ENCODE measurements around the gene SYNE1.
A peak's percentile ranks its signal among the peaks of the same experiment; 100 is the strongest.

The SYNE1 gene

DNA sequence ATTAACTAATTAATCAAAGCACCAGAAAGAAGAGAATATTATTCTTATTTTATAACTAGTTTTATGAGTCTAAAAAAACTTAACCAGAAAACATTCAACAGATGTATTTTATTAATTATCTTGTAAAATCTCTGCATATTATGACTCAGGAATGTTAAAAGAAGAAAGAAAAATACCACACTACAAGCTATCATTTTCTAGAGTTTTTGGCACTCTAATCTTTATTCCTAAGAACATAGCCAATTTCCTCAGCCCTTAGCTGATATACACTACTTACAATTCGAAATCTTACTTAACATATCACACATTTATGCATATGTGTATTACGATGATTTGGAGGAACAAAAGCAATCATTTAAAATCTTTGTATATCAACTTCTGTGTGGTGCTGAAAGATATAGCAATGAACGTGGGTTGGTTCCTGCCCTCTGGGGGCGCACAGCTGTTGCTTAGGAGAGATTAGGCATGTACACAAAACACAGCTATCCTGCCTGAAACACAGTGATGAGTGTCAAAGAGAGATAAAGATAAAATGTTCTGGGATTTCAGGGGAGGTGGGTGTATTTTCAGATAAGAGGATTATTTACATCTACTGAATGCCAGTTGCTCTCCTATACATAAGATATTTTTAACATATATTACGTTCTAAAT is 404.5 kb downstream of the SYNE1 start:
- peak; percentile 27 for DNase-seq (ENCODE audit: low spot score)

DNA sequence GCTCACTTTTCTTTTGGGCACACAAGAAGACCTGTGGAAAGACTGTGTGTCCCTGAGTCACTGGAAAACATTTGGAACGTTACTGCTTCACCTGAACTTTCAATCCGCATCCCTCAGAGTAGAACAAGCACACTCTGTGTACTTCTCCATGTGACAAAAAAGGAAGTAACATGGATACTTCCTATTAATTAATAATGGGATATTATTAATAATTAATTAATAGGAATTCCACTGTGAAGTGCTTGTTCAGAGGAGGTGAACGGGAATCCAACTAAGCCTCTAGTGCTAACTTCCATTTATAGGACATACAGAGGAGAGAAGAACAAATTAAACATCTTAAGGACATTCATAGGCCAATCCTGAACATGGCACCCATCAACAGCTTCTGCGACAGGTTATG is 407.8 kb downstream of the SYNE1 start:
- DNase-seq (ENCODE audit: low spot score) = no peak

DNA sequence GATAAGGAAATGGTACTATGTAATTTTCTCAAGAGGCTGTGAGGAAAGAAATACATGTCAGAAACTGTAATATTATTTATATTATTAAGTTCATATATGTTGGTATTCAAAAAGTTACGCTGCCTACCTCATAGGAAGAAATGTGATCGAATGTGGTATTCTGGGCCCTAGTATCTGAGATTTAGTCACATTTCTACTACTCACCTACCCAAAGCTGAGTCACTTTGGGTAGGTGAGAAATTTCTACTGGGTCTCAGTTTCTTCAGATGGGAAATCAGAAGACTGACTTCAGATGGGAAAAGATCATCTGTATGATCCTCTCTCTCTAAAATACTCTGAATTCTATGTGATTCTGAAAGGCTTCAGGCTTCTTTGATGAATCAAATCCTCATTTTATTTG is 411.0 kb downstream of the SYNE1 start:
- DNase-seq (ENCODE audit: low spot score) = no peak

DNA sequence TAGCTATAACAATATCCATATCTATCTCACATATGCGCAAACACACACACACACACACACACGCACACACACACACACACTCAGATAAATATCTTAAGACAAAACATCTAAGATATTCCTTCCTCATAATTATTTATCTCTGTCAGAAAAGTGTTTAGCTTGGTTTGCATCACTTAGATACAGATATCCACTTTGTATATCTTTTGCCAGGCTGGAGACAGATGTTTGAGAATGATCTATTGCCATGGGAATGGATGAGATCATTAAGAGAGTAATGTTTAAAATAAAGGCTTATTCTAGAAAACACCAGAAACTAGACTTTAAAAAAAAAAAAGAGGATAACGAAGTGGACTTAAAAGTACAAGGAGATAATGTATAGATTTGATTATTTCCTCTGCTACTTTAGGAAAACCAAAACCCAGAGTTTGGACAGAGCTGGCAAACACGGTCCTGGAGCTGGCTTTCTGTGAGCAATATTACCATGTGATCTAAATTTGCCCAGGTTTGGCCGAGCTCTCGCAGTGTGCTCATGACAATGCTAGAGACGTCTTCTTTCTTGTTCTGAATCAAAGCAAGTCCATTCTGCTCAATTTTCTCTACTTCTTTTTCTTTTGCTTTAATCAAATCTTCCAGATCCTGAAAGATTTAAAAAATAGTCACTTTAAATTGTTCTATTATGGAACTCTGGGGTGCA is 411.8 kb downstream of the SYNE1 start:
- DNase-seq (ENCODE audit: low spot score) = no peak

DNA sequence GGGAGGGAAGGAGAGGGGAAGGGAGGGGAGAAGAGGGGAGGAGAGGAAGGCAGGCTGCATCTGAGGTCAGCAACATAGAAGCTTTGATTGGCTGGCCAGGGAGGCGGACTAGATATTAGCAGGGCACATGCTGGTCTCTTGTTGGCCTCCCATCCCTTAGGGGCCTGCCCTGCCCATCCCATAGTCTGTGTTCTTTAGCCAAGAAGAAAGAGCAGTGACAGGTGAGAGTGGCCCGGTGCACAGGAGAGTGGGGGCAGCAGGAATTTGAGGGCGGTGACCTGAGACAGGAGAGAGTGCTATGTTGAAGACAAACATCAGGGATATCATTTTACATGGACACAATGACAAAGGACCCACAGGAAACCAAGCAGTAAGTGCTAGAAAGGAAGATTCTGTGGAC is 413.5 kb downstream of the SYNE1 start:
- DNase-seq (ENCODE audit: low spot score) = no peak

DNA sequence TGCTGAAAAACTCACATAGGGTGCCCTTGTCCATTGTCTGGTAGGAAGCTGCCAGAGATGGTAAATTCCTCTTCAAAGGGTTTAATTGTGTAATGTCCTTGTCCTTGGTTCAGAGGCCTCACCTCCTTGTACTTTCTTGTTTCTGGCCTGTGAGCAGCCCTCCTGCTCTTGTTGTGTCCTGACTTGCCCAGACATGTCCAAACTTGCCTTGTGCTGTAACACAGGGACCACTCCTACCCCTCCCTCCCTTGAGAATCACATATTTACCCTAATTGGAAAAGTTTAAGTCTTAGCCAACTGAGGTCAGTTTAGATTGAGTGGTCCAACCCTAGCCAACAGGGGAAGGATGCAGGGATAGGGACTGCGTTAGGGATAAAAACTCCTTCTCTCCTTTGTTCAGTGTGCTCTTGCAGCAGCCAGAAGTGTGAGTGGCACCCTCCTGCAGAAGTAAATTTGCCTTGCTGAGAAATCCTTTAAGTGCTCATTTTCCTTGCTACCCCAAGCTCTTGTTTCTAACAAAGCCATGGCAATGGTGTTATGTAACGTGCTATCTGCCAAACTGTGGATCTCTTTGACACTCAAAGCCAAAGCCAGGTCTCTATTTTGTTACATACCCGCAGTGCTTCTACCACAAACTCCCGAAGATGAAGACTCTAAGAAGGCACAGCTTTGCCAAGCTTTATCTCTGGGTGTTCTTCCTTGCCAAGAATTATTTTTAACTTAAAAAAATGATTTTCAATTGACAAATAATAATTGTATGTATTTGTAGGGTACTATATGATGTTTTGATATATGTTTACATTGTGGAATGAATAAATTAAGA is 415.1 kb downstream of the SYNE1 start:
- DNase-seq (ENCODE audit: low spot score) = no peak

DNA sequence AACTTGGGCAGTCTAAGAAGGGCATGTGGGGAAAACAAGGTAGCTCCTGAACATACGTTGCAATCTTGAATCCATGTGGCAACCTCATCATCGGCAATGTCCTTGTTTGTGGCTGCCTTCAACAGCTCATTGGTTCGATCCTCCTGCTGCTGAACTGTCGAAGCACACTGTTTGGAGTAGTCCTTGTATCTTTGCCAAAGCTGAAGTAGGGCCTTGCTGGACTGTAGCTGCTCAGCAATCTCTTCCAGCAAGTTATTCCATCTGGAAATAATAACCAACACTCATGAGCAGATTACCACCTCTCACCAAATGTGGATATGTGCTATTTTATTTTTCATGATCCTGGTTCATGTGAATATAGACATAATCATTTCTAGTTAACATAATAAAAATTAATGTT is 416.4 kb downstream of the SYNE1 start:
- DNase-seq (ENCODE audit: low spot score) = no peak

DNA sequence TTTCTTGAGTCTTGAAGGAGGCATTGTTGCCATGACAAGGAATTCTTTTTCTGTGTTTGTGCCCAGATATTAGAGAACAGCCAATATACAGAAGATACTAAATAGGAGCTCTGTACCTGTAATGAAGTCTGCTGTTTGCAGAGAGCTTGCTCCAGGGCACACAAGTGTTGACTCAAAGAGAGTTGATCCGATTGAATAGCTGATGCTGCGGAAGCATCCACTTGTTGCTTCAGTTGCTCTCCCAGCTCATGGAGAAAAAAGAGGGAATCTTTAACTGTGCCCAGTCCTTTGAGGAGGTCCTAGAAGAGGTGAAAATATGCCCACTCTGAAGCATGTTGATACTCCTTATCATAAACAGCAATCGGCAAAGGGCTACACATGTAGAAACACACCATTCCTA is 418.3 kb downstream of the SYNE1 start:
- DNase-seq (ENCODE audit: low spot score) = no peak

DNA sequence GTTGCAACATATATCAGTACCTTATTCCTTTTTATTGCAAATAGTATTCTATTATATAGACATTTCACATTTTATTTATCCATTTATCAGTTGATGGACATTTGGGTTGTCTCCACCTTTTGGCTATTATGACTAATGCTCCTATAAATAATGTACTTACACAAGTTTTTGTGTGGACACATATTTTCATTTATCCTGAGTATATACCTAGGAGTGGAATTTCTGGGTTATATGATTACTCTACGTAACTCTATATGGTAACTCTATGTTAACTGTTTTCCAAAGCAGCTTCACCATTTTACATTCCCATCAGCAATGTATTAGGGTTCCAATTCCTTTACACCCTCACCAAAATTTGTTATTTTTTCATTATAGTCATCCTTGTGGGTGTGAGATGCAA is 424.7 kb downstream of the SYNE1 start:
- DNase-seq (ENCODE audit: low spot score) = no peak

DNA sequence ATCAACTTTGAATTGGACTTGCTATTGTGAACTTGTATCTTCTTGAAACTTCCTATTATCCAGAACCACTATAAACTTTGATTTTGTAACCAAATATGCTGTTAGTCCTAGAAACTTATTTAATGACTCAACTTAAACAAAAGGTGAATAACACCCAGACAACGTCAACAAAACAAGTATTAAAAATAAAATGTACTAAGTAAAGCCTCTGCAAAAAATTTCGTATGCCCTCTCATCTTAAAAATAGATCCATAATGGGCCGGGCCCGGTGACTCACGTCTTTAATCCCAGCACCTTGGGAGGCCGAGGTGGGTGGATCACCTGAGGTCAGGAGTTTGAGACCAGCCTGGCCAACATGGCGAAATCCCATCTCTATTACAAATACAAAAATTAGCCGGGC is 428.0 kb downstream of the SYNE1 start:
- no peak for DNase-seq (ENCODE audit: low spot score)

DNA sequence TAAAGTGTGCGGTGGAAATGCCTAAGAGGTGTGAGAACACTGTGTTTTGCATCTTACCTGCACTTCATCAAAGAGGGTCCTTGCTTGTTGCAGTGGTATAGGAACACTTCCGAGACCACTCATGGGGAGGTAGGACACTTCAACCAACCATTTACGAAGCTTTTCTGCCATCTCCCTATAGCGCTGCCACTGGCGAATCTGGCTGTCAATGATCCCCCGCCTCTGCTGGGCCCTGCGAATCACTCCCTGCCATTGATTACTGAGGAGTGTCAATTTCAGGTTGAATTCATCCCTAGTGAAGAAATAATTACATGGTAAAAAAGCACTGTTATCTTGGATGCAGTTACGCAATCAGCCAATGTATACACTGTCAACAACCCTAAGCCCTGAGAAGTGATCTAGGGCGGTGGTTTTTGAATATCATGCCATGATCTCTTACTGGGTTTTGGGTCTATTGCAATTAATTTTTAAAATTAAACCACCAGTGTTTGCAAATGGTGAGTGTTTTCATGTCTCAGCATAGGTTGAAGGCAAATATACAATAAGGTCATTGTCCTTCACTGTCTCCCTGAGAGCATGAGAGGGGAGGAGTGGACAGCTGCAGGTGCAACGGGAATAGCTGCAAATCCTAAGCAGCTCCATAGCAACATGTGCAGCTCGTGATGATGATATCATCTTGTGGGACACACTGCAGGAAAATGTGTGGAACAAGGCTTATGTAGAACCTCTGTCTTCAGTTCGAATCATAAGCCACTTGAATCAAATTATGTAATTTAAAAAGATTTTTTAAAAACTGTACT is 429.0 kb downstream of the SYNE1 start:
- no peak for DNase-seq (ENCODE audit: low spot score)

DNA sequence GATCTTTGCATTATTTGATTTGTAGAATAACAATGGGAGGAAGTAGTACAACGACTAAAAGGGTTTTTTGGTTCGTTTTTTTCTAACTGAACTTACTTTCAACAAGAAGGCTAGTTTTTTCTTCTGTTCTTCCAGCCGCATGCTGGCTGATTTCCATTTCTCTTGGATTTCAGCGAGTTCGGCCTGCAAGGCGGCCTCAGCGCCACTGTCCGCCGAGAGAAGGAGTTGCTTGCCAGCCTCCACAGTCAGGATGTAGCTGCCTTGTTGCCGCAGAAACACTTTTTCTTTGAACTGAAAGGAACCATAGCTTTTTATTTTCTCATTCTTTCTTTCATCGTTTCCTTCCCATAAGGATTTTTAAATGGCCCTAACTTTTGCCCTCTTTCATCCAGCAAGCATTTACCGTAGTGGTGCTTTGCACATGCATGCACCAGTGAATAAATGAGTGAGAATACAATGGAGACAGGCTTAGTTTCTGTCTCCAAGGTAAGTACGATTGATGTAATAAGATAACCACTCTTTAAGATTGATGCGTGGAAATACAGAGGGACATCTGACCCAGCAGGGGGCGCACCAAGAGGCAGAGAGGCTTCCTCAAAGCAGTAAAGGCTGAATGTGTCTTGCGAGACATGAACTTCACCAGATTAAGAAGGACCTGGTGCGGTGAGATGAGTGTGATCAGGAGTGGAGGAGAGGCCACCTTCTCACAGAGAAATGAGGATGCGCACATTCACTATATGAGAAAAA is 430.9 kb downstream of the SYNE1 start:
- no peak for DNase-seq (ENCODE audit: low spot score)

DNA sequence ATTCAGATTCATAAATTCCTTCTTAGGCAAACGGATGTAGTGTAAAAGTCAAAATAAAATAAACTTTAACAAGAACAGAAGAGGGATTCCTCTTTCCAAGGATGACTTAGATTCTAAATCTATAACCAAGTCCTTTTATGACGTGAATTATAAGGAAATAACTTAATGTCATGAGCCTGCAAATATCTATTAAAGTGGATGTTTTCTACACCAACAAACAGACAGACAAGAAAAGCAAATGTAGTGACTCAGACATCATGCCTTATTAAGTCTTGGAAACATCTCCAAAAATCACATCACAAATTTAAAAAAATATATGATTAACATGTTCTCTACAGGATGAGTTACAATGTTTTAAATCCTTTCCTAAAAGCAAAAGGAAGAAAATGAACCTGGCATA is 432.6 kb downstream of the SYNE1 start:
- DNase-seq (ENCODE audit: low spot score) = peak; percentile 5

DNA sequence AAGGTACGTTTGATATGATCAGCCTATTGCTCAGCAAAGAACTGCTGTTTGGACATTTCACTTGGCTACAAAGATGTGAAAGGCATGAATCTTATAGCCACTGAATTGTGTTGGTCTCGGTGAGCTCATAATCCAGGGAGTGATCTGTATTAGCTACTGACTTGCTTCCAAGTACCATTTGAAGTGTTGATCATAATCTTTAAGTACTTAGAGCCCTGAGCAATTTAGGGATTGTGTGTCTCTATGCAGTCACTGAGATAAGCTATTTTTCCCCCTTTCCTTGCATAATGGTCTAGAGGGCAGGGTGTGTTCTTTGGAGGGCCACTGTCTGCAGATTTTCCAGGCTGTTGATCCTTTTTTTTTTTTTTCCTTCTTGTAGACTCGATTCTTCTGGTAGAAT is 436.0 kb downstream of the SYNE1 start:
- no peak for DNase-seq (ENCODE audit: low spot score)

DNA sequence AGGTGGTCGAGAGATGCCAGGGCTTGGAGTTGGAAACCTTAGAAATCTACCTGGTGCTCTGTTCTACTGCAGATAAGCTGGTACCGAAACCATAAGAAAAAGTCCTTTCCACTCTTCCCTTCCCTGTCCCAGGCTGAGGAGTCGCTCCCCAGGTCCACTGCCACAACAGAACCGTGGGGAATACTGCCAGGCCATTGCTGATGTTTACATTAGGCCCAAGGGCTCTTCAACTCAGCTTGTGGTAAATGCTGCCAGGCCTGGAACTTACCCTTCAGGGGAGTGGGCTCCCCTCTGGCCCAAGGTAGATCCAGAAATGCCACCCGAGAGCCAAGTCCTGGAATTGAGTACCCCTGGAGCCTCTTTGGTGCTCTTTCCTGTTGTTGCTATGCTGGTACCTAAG is 441.3 kb downstream of the SYNE1 start:
- DNase-seq (ENCODE audit: low spot score) = no peak

DNA sequence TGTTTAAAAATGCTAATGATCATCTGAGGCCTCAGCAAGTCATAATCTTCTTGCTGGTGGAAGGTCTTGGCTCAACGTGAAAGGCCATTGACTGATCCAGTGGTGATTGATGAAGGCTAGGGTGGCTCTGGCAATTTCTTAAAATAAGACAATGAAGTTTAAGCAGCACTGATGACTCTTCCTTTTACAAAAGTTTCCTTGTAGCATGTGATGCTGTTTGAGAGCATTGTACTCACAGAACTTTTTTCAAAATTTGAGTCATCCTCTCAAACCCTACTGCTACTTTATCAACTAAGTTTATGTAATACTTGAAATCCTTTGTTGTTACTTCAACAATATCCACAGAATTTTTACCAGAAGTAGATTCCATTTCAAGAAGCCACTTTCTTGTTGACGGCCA is 447.4 kb downstream of the SYNE1 start:
- no peak for DNase-seq (ENCODE audit: low spot score)

DNA sequence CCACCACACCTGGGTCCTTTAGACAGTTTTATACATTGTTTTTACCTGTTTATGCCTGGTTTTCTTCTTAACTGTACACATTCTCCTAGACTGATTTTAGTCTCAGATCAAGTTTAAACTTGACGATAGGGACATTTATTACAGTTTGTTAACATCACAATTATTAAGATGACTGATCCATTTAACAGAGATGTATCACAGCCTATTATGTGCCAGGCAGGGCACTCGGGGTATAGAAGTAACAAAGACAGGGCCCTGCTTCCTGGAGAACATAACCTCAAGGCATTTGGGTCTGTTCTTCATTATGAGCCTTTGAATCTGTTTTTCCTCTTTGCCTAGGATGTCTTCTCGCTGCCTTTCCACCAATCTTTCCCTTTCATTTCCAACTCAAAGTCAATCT is 449.2 kb downstream of the SYNE1 start:
- no peak for DNase-seq (ENCODE audit: low spot score)

DNA sequence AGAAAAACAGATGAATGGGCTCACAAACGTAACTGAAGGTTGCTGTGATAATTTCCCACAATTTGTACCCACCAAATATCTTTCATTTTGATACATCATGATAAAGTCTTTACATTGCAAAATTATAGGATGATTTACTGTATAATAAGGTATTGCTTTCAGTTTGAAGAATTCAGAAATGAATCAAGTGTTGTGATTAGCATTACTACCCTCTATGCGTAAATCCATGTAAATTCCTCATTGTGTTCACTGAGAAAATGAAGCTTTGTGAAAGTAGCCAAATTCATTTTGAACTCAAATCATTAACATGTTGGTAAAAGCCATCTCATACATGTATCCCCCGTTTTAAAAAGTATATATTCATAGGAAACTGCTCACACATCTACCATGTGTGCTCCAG is 450.3 kb downstream of the SYNE1 start:
- no peak for DNase-seq (ENCODE audit: low spot score)

DNA sequence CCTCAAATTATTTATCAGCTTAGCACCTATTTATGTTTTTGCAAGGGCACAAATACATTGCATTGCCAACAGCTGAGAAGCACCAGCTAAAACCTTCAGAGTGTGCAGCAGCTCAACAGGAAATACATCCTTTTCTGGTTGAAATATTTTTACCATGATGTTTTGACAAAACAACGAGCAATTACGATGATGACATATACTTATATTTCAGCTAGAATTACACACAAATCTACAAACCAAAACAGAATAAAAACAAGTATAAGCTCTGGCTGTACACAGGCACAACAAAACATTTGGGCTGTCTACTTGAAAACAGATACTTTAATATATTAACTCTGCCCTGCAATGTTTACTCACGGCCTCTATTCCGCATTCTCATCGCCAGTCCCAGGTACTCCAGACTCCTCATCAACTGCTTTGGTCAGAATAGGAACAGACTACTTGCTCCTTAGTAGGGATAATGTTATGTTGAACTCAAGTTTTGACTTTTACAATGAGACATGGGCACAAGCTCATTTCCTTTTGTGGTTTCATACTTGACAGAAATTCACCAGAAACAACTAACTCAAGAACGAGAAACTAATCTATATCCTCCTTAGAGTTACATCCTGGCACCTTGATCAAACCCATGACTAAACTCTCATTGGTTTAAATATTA is 452.1 kb downstream of the SYNE1 start:
- no peak for DNase-seq (ENCODE audit: low spot score)

DNA sequence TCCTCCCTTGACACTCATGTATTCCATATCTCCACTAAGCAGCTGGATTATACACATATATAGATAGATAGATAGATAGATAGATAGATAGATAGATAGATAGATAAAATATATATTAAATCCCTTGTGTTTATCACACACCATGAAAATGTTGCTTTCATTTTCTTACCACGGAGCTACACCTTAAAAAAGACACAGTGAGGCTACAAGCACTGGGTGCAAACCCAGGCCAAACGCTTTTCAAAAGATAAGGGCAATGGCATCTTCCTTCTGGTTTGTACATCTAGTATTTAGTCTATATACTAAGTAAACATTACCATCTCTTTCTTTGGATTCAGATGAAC is 452.6 kb downstream of the SYNE1 start:
- DNase-seq (ENCODE audit: low spot score) = no peak

DNA sequence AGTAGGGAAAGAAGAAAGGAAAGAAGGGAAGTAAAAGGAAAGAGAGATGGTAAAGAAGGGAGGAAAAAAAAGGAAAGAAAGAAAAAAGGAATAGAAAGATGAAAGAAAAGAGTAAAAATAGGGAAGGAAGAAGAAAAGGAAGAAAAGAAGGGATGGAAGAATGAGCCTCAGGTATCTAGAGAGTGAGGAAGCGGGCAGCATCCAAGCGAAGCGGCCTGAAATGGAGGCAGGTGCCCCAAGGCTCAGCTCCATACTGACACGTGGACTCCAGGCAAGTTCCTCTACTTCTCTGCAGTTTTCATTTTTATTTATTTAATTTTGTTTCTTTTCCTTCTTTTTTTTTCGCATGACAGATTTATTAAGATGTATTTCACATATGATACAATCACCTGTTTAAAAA is 456.6 kb downstream of the SYNE1 start:
- no peak for DNase-seq (ENCODE audit: low spot score)
